Measurements from ENCODE around the gene GEMIN7.

Gene GEMIN7

GRCh38 chr19:45079063-45079910 lies at the start of gene GEMIN7:
GEMIN7 (plus strand) TSS chr19:45079260; CDS start chr19:45090115, 10,855 bp downstream.
- DNase-seq (ENCODE audit: low read depth), result peak; percentile 79
- TF ChIP-seq CTCF (IDR thresholded peaks at IDR 0.05; ENCODE audit: insufficient read depth, low read depth, low read length, missing control alignments), result no peak
- peak within 1 kb of the TSS; percentile 96 for H3K4me3 ChIP-seq (ENCODE audit: low read length)

DNA sequence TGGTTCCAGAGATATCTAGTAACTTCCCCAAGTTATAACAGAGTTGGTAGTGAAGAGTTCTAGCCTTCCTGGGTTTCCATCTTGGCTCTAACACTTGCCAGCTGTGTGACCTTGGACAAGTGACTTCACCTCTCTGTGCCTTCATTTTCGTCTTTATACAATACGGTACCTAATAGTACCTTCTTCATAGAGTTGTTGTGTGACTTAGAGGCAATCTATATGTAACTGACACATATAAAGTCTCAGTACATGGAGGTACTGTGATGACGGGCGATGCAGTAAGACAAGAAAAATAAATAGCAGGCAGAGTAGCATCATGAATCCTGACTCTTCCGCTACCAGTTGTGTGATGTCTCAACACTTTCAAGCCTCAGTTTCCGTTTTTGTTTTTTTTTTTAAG lies 48.2 kb upstream of the GEMIN7 start:
- H3K4me3 ChIP-seq (ENCODE audit: low read length), result no peak overlapping the region
- no peak for TF ChIP-seq CTCF (IDR thresholded peaks at IDR 0.05; ENCODE audit: insufficient read depth, low read depth, low read length, missing control alignments)
- no peak for DNase-seq (ENCODE audit: low read depth)

GRCh38 chr19:45032421-45032820 lies 46.6 kb upstream of the GEMIN7 start:
- TF ChIP-seq CTCF (IDR thresholded peaks at IDR 0.05; ENCODE audit: insufficient read depth, low read depth, low read length, missing control alignments), result no peak
- no peak overlapping the region for H3K4me3 ChIP-seq (ENCODE audit: low read length)
- no peak for DNase-seq (ENCODE audit: low read depth)

- DNase-seq (ENCODE audit: low read depth), result no peak
- no peak for TF ChIP-seq CTCF (IDR thresholded peaks at IDR 0.05; ENCODE audit: insufficient read depth, low read depth, low read length, missing control alignments)
Observed at GRCh38 chr19:45035755-45036154, 43.3 kb upstream of the GEMIN7 start.

GRCh38 chr19:45037393-45038169 lies 41.5 kb upstream of the GEMIN7 start:
- no peak for TF ChIP-seq CTCF (IDR thresholded peaks at IDR 0.05; ENCODE audit: insufficient read depth, low read depth, low read length, missing control alignments)
- H3K4me3 ChIP-seq (ENCODE audit: low read length), result no peak overlapping the region
- DNase-seq (ENCODE audit: low read depth), result no peak

More at GRCh38 chr19:45035755-45036154, 43.3 kb upstream of the GEMIN7 start:
- no peak overlapping the region for H3K4me3 ChIP-seq (ENCODE audit: low read length)

- no peak for TF ChIP-seq CTCF (IDR thresholded peaks at IDR 0.05; ENCODE audit: insufficient read depth, low read depth, low read length, missing control alignments)
- DNase-seq (ENCODE audit: low read depth), result peak; percentile 91
- peak within 1 kb of the TSS; percentile 93 for H3K4me3 ChIP-seq (ENCODE audit: low read length)
Observed at GRCh38 chr19:45038931-45039893, 39.8 kb upstream of the GEMIN7 start, which contains the start of gene CLASRP. CLASRP (plus strand) TSS chr19:45039045; CDS start chr19:45040213, 1,168 bp downstream.

Data from epithelial cell of esophagus (primary cell).